Astrocyte of the hippocampus (primary cell): ENCODE results near the gene ZNF579.

ENCODE experiments used
- DNase-seq: peaks from one replicate; pipeline ENCODE4 v3.0.0; 2011; ENCODE audit warnings: low read depth, low spot score

Gene ZNF579

GRCh38 chr19:55613396-55613795 lies 32.7 kb upstream of the ZNF579 start:
- DNase-seq: no peak

DNA sequence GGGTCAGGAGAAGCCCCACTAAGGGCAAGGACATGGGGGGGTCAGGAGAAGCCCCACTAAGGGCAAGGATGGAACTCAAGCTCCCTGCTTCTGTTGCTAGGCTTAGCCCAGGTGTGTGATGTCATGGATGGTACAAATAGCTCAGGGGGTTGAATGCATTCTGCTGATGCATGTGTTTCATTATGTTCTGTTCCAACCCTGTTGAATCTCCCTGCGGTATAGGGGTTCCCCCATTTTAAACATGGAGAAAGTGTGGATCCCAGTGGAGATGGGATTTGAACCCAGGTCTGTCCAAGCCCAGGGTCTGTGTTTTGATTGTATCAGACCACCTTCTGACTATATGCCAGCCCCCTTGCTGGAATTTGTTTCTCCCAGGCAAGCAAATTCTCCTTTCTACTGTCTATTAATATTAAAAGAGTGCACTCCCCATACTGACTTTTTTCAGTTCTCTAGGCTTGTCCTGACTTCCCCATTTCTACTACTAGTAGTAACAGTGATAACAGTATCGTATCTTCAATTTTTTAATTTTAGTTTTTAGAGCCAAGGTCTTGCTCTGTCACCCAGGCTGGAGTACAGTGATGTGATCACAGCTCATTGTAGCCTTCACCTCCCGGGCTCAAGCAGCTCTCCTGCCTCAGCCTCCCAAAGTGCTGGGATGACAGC lies 31.5 kb upstream of the ZNF579 start:
- DNase-seq: no peak

GRCh38 chr19:55611300-55611982 lies 30.8 kb upstream of the ZNF579 start:
- DNase-seq: no peak

DNA sequence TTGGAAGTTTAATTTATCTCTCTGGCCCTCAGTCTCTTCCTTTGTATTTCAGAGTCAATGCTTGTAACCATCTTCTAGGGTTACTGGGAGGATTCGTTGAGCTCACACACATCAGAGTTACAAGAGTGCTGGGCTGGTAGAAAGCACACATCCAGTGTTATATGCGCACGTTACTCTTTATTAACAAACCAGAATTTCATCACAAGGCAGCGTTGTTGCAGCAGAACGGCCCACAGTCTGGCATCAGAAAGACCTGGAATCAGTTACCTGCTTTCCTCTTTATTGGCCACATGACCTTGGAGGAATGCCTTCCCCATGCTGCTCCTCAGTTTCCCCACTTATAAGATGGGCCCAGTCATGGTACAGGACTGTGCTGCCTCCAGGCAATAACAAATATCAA lies 28.7 kb upstream of the ZNF579 start:
- no peak for DNase-seq

GRCh38 chr19:55606817-55607216 lies 26.2 kb upstream of the ZNF579 start:
- DNase-seq: no peak

GRCh38 chr19:55606471-55606787 lies 25.8 kb upstream of the ZNF579 start:
- no peak for DNase-seq

- peak; percentile 92 for DNase-seq
Measured at GRCh38 chr19:55605637-55606470, 25.2 kb upstream of the ZNF579 start, which contains the start of gene ZNF865. TSS of gene ZNF865 (plus strand) at chr19:55605647. CDS start at chr19:55613619, 7,972 bp downstream.

GRCh38 chr19:55605207-55605636 lies 24.6 kb upstream of the ZNF579 start:
- DNase-seq: peak; percentile 99

- DNase-seq: no peak
Measured at GRCh38 chr19:55603581-55604292, 23.1 kb upstream of the ZNF579 start.

DNA sequence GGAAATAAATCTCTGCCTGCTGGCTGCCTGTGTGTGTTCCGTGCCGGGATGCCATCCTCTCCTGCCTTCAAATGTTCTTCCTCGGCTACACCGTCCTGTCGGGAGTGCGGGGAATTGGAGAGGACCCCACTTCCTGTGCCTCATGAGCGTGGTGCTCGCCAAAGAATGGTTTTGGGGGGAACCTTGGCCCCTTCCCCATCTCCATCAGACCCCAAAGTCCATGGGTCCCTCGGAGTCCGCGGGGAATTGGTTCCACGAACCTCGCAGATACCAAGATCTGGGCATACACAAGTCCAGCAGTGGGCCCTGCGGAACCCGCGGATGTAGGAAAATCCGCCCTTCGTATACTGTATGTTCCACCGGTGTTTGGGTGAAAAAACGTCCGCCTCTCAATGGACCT lies 22.5 kb upstream of the ZNF579 start:
- no peak for DNase-seq

DNA sequence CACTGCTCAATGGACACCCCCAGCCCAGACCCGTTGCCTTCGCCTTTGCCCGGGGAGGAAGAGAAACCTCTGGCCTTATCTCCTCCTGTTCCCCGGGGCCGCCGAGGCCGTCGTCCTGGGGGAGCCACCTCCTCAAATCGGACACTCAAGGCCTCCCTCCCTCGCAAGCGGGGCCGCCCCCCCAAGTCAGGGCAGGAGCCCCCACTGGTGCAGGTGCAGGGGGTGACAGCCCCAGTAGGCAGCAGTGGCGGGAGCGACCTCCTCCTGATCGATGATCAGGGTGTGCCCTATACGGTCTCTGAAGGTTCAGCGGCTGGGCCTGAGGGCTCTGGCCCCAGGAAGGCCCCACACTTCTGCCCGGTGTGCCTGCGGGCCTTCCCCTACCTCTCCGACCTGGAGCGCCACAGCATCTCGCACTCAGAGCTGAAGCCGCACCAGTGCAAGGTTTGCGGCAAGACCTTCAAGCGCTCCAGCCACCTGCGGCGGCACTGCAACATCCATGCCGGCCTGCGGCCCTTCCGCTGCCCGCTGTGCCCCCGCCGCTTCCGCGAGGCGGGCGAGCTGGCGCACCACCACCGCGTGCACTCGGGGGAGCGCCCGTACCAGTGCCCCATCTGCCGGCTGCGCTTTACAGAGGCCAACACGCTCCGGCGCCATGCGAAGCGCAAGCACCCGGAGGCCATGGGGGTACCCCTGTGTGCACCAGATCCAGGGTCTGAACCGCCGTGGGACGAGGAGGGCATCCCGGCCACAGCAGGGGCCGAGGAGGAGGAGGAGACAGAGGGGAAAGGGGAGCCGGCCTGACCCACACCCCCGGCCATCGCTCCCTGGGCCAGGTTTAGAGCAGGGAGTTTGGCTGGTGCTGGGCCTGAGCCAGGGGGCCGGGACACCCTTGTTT lies 21.7 kb upstream of the ZNF579 start:
- DNase-seq: no peak

DNA sequence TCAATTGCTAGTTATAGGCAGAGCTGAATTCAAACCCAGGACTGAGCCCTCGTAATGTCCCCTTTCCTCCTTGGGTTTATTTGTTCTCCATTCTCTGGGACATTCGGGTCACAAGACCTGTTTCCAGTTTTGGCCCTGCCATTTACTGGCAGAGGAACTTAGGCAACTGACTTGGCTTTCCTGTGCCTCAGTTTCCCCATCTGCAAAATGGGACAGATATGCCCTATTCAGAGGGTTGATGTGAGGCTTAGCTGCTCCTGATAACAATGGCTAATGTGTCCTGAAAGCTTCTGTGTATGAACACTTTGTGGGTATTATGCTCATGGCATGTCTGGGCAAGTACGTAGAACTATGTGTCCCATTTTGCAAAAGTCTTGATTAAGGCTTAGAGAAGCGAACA lies 20.4 kb upstream of the ZNF579 start:
- no peak for DNase-seq

GRCh38 chr19:55600662-55601028 lies 20.0 kb upstream of the ZNF579 start:
- DNase-seq: no peak

DNA sequence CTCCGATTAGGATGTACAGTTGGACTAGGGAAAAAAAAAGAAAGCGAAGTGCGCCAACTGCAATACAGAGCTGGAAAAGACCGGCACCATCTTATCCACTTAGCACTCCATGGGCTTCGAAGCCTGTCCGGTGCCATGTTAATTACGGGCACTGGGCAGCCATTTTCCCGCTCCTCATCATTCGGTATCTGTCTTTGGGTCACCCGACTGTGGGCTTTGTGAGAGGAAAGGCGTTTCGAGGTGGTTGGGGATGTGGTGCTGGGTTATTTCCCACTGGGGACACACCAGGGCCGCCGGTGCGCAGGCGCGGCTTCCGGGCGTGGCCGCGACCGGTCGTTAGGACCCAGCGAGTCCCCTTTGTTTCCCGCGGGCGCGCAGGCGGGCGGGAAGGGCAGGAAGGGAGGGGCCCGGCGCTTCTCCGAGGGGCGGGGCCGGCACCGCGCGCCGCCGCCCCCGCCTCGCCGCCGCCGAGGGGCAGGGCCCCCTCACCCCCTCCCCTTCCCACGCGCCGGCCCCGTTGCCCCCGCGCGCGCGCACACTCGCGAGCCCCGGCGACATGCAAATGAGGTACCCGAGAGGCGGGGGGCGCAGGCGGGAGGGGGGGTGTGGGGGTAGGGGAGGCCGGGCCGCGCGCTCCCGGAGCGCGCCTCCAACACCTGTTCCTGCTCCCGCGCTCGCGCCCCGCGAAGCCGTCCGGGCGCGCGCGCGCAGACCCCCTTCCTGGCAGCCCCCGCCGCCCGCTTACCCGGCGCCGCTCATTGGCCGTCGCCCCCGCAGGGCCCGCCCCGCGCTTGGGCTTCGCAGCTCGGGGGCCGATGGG lies 19.4 kb upstream of the ZNF579 start, which contains the start of gene ZNF524:
ZNF524 (plus strand) TSS at position 447 of the 820 bp plus-strand sequence. CDS start 1,825 bp downstream, outside the sequence.
- peak; percentile 95 for DNase-seq

GRCh38 chr19:55599468-55599841 lies 18.8 kb upstream of the ZNF579 start, which contains the start of gene FIZ1:
TSS of gene FIZ1 (minus strand) at chr19:55599517. CDS start at chr19:55597865, 1,652 bp downstream.
- DNase-seq: peak; percentile 99

- peak; percentile 98 for DNase-seq
Measured at GRCh38 chr19:55598719-55599467, 18.2 kb upstream of the ZNF579 start.

DNA sequence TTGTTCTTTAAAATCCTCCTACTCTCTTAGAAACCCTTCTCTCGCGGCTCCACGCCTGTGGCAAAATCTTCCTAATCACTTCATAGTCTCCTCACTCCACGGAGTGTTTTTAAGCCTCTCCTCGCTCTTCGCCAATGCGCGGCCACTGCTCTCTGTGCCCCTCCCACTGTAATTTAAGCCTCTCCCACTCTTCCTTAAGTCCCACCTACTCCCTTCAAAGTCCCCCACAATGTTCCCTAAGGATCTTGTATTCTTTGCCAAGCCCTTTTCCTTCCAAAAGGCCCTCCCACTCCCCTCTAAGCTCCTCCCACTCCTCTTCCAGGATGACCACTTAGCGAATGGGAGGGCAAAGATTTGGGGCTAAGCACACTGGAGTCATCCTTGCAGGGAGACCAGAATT lies 17.4 kb upstream of the ZNF579 start:
- no peak for DNase-seq

GRCh38 chr19:55597501-55597921 lies 16.9 kb upstream of the ZNF579 start:
- DNase-seq: no peak

DNA sequence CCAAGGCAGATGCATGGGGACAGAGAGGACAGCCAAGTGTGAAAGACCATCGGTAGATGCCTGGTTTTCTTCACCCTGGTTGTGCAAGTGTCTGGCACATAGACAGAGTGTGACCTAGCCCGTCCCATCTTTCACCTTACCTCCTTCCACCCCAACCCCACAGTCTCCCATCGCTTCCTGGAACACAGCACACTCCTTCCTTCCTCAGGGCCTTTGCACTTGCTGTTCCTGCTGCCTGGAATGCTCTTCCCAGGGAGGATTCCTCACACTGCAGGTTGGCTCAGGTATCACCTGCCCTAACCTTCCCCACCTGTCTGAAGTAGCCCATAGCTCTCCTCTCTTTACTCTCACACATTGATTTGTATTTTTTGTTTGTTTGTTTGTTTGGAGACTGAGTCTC lies 15.7 kb upstream of the ZNF579 start:
- DNase-seq: no peak
